HEK293 (cell line): ENCODE measurements around the gene TRAPPC3L.

Experiments used
- BCL11B ChIP-seq: fragments of 450-650 bp; formaldehyde crosslinking; IDR thresholded peaks from 2 replicates; pipeline ENCODE4 v1.5.1; 2016; ENCODE audit warnings: low read depth, missing biosample characterization, missing genetic modification characterization
- HOXC10 ChIP-seq: sonication (generic); formaldehyde crosslinking; IDR thresholded peaks from 2 replicates; pipeline ENCODE4 v1.8.1; 2023; ENCODE audit warnings: mild to moderate bottlenecking, missing genetic modification reagents
- HOXD13 ChIP-seq: sonication (generic); formaldehyde crosslinking; IDR thresholded peaks from 2 replicates; pipeline ENCODE4 v1.8.0; 2022; ENCODE audit warnings: missing genetic modification reagents, borderline replicate concordance
- PRDM2 ChIP-seq: fragments of 450-650 bp; formaldehyde crosslinking; IDR thresholded peaks from 2 replicates; pipeline ENCODE4 v1.5.1; 2016; ENCODE audit warnings: missing biosample characterization, missing genetic modification characterization, borderline replicate concordance
- ZFP69B ChIP-seq: fragments of 450-650 bp; formaldehyde crosslinking; IDR thresholded peaks from 2 replicates; pipeline ENCODE4 v1.5.1; 2016; ENCODE audit warnings: missing biosample characterization, missing genetic modification characterization
- ZNF394 ChIP-seq: fragments of 450-650 bp; formaldehyde crosslinking; IDR thresholded peaks from 2 replicates; pipeline ENCODE4 v1.5.1; 2016; ENCODE audit warnings: missing biosample characterization, missing genetic modification characterization, mild to moderate bottlenecking, moderate library complexity, borderline replicate concordance
- ZNF658 ChIP-seq: fragments of 450-650 bp; formaldehyde crosslinking; IDR thresholded peaks from 2 replicates; pipeline ENCODE4; 2016; ENCODE audit warnings: missing biosample characterization, missing genetic modification characterization
- ZSCAN5A ChIP-seq: fragments of 450-650 bp; formaldehyde crosslinking; IDR thresholded peaks from 2 replicates; pipeline ENCODE4 v1.5.1; 2016; ENCODE audit warnings: missing biosample characterization, missing genetic modification characterization
- TF ChIP-seq, protein P1 (sequence below): fragments of 450-650 bp; formaldehyde crosslinking; IDR thresholded peaks from 2 replicates; pipeline ENCODE4 v1.5.1; 2016; ENCODE audit warnings: missing biosample characterization, missing genetic modification characterization
- TF ChIP-seq, protein P2 (sequence below): fragments of 450-650 bp; formaldehyde crosslinking; IDR thresholded peaks from 2 replicates; pipeline ENCODE4 v1.5.1; 2016; ENCODE audit warnings: missing biosample characterization, missing genetic modification characterization

- TF ChIP-seq HOXD13 (no peak), BCL11B (tag by site-specific recombination) (no peak), ZNF658 (tag by site-specific recombination) (no peak), HOXC10 (CRISPR knock-in tag) (no peak), ZSCAN5A (tag by site-specific recombination) (no peak), ZFP69B (no peak), ZNF394 (no peak), PRDM2 (tag by site-specific recombination) (no peak)
- TF ChIP-seq, protein P1, sequence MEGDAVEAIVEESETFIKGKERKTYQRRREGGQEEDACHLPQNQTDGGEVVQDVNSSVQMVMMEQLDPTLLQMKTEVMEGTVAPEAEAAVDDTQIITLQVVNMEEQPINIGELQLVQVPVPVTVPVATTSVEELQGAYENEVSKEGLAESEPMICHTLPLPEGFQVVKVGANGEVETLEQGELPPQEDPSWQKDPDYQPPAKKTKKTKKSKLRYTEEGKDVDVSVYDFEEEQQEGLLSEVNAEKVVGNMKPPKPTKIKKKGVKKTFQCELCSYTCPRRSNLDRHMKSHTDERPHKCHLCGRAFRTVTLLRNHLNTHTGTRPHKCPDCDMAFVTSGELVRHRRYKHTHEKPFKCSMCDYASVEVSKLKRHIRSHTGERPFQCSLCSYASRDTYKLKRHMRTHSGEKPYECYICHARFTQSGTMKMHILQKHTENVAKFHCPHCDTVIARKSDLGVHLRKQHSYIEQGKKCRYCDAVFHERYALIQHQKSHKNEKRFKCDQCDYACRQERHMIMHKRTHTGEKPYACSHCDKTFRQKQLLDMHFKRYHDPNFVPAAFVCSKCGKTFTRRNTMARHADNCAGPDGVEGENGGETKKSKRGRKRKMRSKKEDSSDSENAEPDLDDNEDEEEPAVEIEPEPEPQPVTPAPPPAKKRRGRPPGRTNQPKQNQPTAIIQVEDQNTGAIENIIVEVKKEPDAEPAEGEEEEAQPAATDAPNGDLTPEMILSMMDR (tag by site-specific recombination) = no peak
- TF ChIP-seq, protein P2, sequence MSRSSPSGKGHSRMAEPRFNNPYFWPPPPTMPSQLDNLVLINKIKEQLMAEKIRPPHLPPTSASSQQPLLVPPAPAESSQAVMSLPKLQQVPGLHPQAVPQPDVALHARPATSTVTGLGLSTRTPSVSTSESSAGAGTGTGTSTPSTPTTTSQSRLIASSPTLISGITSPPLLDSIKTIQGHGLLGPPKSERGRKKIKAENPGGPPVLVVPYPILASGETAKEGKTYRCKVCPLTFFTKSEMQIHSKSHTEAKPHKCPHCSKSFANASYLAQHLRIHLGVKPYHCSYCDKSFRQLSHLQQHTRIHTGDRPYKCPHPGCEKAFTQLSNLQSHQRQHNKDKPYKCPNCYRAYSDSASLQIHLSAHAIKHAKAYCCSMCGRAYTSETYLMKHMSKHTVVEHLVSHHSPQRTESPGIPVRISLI = no peak
Measured at GRCh38 chr6:116461331-116461931, 84.1 kb downstream of the TRAPPC3L start, which contains the start of gene CALHM6.
